Kidney (tissue), 14 donors: ENCODE measurements around the gene CCZ1. TPM values are rescaled to one million over a fixed set of nuclear protein-coding genes. Genes with fewer than 3 reads are reported as not detected.
"Not testable (repeated sequence)": the region's sequence is repeated elsewhere in the genome, so short reads cannot be mapped to it uniquely, and the experiment has no call there.

Experiments used
- DNase-seq, 5 donors: peaks; one replicate each; pipeline ENCODE4 v3.0.0-alpha.2; 2013 to 2020
- FAIRE-seq: peaks from 2 replicates; lab custom pipeline; 2012; peaks lifted over from hg19 to GRCh38; lab: Jason Lieb, UNC
- H3K27ac ChIP-seq, 2 donors: one replicate each; pipeline ENCODE4 v1.7.0; 2013; ENCODE audit warnings: low read depth in 2 of 2, low read length in 2 of 2, inconsistent platforms in 1 of 2
- H3K27me3 ChIP-seq: one replicate; pipeline ENCODE4 v1.7.1; 2013; ENCODE audit warnings: low read length, inconsistent platforms; ENCODE audit not compliant: control insufficient read depth, insufficient read depth
- H3K36me3 ChIP-seq, 3 donors: one replicate each; pipeline versions ENCODE4 v1.7.0 to v1.7.1; 2013; ENCODE audit warnings: low read length in 3 of 3, control low read depth in 1 of 3, inconsistent platforms in 1 of 3; ENCODE audit not compliant: insufficient read depth in 3 of 3, control insufficient read depth in 2 of 3
- H3K4me1 ChIP-seq, 3 donors: one replicate each; pipeline versions ENCODE4 v1.7.0 to v1.7.1; 2013; ENCODE audit warnings: low read length in 3 of 3, inconsistent platforms in 1 of 3, low read depth in 1 of 3; ENCODE audit not compliant: control insufficient read depth in 2 of 3, insufficient read depth in 2 of 3
- H3K4me3 ChIP-seq, 3 donors: one replicate each; pipeline versions ENCODE4 v1.7.0 to v1.8.1; 2013; ENCODE audit warnings: low read length in 3 of 3, control low read depth in 1 of 3, inconsistent platforms in 1 of 3
- H3K9ac ChIP-seq, 3 donors: one replicate each; pipeline versions ENCODE4 v1.7.0 to v1.7.1; 2013; ENCODE audit warnings: low read length in 3 of 3, control low read depth in 1 of 3, inconsistent platforms in 1 of 3
- H3K9me3 ChIP-seq, 3 donors: one replicate each; pipeline versions ENCODE4 v1.7.0 to v1.7.1; 2013; ENCODE audit warnings: low read length in 3 of 3, control low read depth in 1 of 3, inconsistent platforms in 1 of 3; ENCODE audit not compliant: control insufficient read depth in 2 of 3, insufficient read depth in 1 of 3
- CTCF ChIP-seq: IDR thresholded peaks from 3 replicates; pipeline ENCODE4 v1.5.1; 2012; ENCODE audit warnings: mild to moderate bottlenecking, moderate library complexity, borderline replicate concordance; ENCODE audit not compliant: insufficient read depth; ENCODE audit errors: extremely low read depth
- intact Hi-C: fragments of 100-400 bp; cut with DNase I; formaldehyde crosslinking; loops from one replicate; pipeline ENCODE4 v1.11.1; 2022
- polyA plus RNA-seq: library from polyadenylated mRNA; stranded (reverse); fragments of 350-450 nt; fragmentation: Illumina TruSeq; extraction: RNeasy Lipid Tissue Mini Kit (QIAGEN cat#74804); gene quantifications from one replicate; pipeline ENCODE4 v1.2.3, GENCODE V29; 2014; ENCODE audit warnings: low read depth, low replicate concordance; ENCODE audit not compliant: insufficient read depth
- total RNA-seq: library from RNA; stranded (reverse); fragmentation: NEBNext Ultra II Directional; extraction: Animal tissue kit (Norgen Biotek cat#: 25700); gene quantifications from one replicate; pipeline ENCODE4 v1.2.1, GENCODE V29; 2021
- donor health status: control.
- donor health status: control.
- donor health status: control.
- donor health status: control.
- donor health status: control.
- donor health status: DM: yes; HTN: yes; CAD: no.
- donor health status: Normal renal cell carcinoma (clear cell type).

CCZ1 gene
- total and polyA plus RNA-seq, 2 donors from 2014 or later, result 66.3 to 85.2 TPM

GRCh38 chr7:5861281-5861680 is 37.3 kb upstream of the CCZ1 start:
- H3K4me3 ChIP-seq, FAIRE-seq, H3K9me3 ChIP-seq, H3K27ac ChIP-seq, intact Hi-C loops, H3K27me3 ChIP-seq, H3K36me3 ChIP-seq, H3K4me1 ChIP-seq, DNase-seq, H3K9ac ChIP-seq: not testable (repeated sequence)

- H3K4me1 ChIP-seq, H3K36me3 ChIP-seq, H3K9ac ChIP-seq, H3K9me3 ChIP-seq, H3K27ac ChIP-seq, intact Hi-C loops, FAIRE-seq, H3K4me3 ChIP-seq, DNase-seq, H3K27me3 ChIP-seq: not testable (repeated sequence)
Observed at GRCh38 chr7:5862753-5863366, 35.7 kb upstream of the CCZ1 start.

- FAIRE-seq, result not testable (repeated sequence)
Observed at GRCh38 chr7:5865279-5865931, 33.1 kb upstream of the CCZ1 start.

GRCh38 chr7:5867060-5867459 is 31.5 kb upstream of the CCZ1 start:
- no peak overlapping the region for H3K4me3 ChIP-seq
- DNase-seq (no peak), FAIRE-seq (no peak)
- H3K27ac ChIP-seq, result no peak overlapping the region
- intact Hi-C loops, result no loop called here
- H3K9me3 ChIP-seq, result no peaks in the 10 kb centered on the region
- H3K36me3 ChIP-seq, result no peaks in the 10 kb centered on the region
- H3K27me3 ChIP-seq, result no peaks in the 10 kb centered on the region
- H3K4me1 ChIP-seq, result no peaks in the 10 kb centered on the region
- no peak for TF ChIP-seq CTCF
- H3K9ac ChIP-seq, result no peak overlapping the region

More at GRCh38 chr7:5865279-5865931, 33.1 kb upstream of the CCZ1 start:
- H3K4me3 ChIP-seq, H3K27ac ChIP-seq, intact Hi-C loops, H3K27me3 ChIP-seq, DNase-seq, H3K36me3 ChIP-seq, H3K4me1 ChIP-seq, H3K9me3 ChIP-seq, H3K9ac ChIP-seq: not testable (repeated sequence)

GRCh38 chr7:5868928-5869341 is 29.6 kb upstream of the CCZ1 start:
- FAIRE-seq, H3K9ac ChIP-seq, H3K27ac ChIP-seq, H3K36me3 ChIP-seq, intact Hi-C loops, H3K4me1 ChIP-seq, H3K27me3 ChIP-seq, DNase-seq, H3K9me3 ChIP-seq, H3K4me3 ChIP-seq: not testable (repeated sequence)
